Fibroblast of pulmonary artery (primary cell): ENCODE data around the gene TMC6.

Experiments
- DNase-seq: peaks from one replicate; pipeline ENCODE4 v3.0.0-alpha.2; 2010; ENCODE audit warnings: low read depth
- H3K4me3 ChIP-seq: replicated peaks from 2 replicates; pipeline ENCODE4 v1.5.1; 2011; ENCODE audit warnings: low read depth, mild to moderate bottlenecking, control low read depth, low read length, moderate library complexity
- TF ChIP-seq, protein P1 (sequence below): IDR thresholded peaks from 2 replicates; pipeline ENCODE4 v1.5.1; 2011; ENCODE audit warnings: mild to moderate bottlenecking, control low read depth, low read length, inconsistent platforms; ENCODE audit errors: missing control alignments

TMC6 gene

DNA sequence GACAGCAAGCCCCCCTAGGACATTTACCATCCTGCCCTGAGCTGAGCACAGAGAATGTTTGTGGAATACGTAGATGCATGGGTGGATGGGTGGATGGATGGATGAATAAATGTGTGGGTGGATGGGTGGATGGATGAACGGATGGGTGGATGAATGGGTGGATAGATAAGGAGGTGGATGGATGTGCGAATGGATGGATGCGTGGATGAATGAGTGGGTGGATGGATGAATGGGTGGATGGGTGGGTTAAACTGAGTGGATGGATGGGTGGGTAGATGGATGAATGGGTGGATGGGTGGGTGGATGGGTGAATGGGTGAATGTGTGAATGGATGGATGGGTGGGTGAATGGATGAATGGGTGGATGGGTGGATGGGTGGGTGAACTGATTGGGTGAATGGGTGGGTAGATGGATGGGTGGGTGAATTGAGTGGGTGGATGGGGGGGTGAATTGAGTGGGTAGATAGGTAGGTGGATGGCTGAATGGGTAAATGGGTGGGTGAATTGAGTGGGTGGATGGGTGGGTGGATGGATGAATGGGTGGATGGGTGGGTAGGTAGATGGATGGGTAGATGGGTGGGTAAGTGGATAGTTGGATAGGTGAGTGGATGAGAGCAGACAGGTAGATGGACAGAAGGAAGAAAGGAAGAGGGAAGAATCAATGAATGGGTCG is 5.2 kb downstream of the TMC6 start:
- TF ChIP-seq, protein P1, sequence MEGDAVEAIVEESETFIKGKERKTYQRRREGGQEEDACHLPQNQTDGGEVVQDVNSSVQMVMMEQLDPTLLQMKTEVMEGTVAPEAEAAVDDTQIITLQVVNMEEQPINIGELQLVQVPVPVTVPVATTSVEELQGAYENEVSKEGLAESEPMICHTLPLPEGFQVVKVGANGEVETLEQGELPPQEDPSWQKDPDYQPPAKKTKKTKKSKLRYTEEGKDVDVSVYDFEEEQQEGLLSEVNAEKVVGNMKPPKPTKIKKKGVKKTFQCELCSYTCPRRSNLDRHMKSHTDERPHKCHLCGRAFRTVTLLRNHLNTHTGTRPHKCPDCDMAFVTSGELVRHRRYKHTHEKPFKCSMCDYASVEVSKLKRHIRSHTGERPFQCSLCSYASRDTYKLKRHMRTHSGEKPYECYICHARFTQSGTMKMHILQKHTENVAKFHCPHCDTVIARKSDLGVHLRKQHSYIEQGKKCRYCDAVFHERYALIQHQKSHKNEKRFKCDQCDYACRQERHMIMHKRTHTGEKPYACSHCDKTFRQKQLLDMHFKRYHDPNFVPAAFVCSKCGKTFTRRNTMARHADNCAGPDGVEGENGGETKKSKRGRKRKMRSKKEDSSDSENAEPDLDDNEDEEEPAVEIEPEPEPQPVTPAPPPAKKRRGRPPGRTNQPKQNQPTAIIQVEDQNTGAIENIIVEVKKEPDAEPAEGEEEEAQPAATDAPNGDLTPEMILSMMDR = no peak
- H3K4me3 ChIP-seq = no peak overlapping the region
- no peak for DNase-seq

DNA sequence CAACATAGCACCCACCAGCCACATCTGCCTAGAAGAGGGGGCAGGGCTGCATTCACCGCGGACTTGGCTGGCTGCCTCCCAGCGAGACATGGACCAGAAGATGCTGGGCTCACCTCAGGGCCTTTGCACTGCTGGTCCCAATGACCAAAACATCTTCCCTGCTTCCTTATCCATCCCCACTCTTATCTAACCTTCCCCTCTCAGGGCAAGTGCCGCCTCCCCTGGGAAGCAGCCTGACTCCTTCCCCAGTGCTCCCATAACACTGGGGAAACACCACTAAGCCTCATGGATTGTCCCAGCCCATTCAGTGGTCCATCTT is 5.7 kb downstream of the TMC6 start:
- no peak for DNase-seq
- no peak overlapping the region for H3K4me3 ChIP-seq
- TF ChIP-seq, protein P1 = no peak

DNA sequence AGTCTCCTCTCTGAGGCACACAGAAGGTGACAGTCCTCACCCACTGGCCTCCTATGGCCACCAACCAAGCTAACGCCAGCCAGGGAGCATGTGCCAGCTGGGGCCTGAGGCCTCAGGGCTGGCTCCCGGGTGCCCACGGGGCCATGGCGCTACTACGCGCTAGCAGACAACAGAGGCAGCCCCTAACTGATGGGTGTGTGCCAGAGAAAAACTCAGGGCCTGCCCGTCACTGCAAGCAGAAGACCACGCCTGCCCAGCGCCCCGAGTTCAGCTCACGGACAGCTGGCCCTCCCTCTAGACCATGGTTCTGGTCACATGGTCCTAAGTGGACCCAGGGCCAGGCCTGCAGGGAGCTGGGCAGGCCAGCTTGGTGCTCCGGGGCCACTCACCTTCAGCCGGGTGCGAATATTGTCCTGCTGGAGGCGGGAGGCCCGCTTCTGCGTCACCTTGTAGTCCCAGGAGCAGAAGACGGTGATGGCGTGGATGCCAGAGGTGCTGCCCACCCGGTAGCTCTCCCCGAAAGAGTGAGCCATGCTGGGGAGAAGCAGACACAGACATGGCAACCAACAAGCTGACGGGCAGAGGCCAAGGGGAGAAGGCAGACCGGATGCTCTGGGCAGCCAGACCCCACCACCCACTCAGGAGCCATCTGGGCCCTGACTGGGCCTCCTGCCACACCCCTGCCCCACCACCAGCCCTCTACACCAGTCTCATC is 6.2 kb downstream of the TMC6 start:
- TF ChIP-seq, protein P1 = no peak
- no peak overlapping the region for H3K4me3 ChIP-seq
- no peak for DNase-seq

DNA sequence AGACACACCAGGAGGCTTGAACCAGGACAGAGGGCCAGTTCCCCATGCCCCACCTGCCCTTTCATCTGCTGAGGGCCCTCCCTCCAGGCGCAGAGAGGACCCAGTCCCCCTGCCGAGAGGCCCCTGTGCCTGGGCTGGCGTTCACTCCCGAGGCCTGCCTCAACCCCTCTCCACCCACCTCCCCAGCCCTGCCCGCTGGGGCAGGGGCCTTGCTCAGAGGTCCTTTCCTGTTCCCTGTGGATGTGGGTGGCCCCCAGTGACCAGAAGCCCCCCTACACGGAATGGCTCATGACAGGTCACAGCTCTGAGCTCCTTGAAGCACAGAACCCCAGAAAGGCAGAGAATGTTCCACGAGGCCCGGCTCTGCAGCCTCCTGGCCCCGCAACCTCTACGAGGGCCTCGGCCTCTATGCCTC is 6.7 kb downstream of the TMC6 start:
- DNase-seq = no peak
- no peak overlapping the region for H3K4me3 ChIP-seq
- TF ChIP-seq, protein P1 = no peak

- TF ChIP-seq, protein P1 = no peak
- no peak overlapping the region for H3K4me3 ChIP-seq
- no peak for DNase-seq
Measured at GRCh38 chr17:78120971-78121800, 7.4 kb downstream of the TMC6 start.

GRCh38 chr17:78120537-78120936 is 8.0 kb downstream of the TMC6 start:
- TF ChIP-seq, protein P1 = no peak
- DNase-seq = no peak
- no peak overlapping the region for H3K4me3 ChIP-seq
